GM12878 (cell line): ENCODE data around the gene SSTR4.
A peak's percentile ranks its signal among the peaks of the same experiment; 100 is the strongest.

Source experiments
- ASH2L ChIP-seq: fragments of 300-600, 200-600 bp; sonication (generic); IDR thresholded peaks from 2 replicates; pipeline ENCODE4 v1.6.1; 2017; ENCODE audit warnings: low read depth, mild to moderate bottlenecking, borderline replicate concordance
- CREB1 ChIP-seq: IDR thresholded peaks from 2 replicates; pipeline ENCODE4 v1.6.1; 2012; ENCODE audit warnings: low read depth, mild to moderate bottlenecking, inconsistent platforms
- JUND ChIP-seq: IDR thresholded peaks from 2 replicates; pipeline ENCODE4 v1.6.1; 2012; ENCODE audit warnings: low read depth, mild to moderate bottlenecking, low read length, improper control_type of control experiment, moderate library complexity
- POLR2A ChIP-seq: IDR thresholded peaks from 2 replicates; pipeline ENCODE4 v1.6.1; 2011; ENCODE audit warnings: low read depth, mild to moderate bottlenecking, low read length
- TARDBP ChIP-seq: IDR thresholded peaks from 2 replicates; pipeline ENCODE4 v1.6.1; 2016; ENCODE audit warnings: borderline replicate concordance
- TF ChIP-seq, protein P1 (sequence below), 3 experiments: IDR thresholded peaks in 2 of 3; conservative IDR thresholded peaks in 1 of 3; 2 replicates each; pipeline ENCODE4 v1.5.1; 2011; ENCODE audit warnings: low read depth in 3 of 3, low read length in 3 of 3, mild to moderate bottlenecking in 3 of 3, control low read depth in 2 of 3, moderate library complexity in 2 of 3, inconsistent platforms in 1 of 3, mixed read lengths in 1 of 3; ENCODE audit not compliant: control insufficient read depth in 2 of 3, insufficient read depth in 1 of 3; ENCODE audit errors: extremely low read depth in 1 of 3

DNA sequence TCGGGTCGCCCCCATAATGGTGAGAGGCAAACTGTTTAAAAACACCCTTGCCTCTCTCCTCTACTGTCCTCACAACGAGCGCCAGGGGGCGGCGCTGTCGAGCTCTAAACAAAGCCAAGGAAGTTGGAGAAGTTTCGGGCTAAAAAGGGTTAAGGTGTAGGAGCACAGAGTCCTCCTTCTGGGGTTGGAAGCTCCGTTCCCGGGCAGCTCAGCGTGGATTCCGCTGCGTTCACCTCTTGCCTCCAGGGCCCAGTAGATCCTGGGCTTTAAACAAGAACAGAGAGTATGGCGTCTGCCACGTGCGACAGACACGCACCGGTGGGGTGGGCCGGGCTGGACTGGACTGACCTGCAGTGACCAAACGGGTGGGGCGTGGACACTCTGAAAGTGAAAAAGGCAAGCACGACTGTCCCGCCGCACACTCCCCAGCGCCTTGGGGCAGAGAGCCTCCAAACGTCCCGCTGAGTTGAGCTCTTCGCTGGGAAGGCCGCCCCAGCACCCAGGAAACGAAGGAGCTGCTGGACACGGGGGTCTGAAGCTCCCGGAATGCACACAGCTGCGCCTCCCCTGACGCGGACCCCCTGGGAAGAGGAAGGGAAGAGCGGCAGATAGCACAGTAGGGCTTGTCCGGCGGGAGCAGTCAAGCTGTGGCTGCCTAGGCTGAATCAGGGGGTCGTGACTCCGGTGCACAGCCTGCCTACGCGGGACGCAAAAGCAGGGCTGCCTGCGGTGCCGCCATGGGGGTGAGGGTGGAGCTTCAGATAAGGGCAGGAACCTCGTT, 15.9 kb downstream of the SSTR4 start:
- TF ChIP-seq JUND, result no peak
- TF ChIP-seq, protein P1, sequence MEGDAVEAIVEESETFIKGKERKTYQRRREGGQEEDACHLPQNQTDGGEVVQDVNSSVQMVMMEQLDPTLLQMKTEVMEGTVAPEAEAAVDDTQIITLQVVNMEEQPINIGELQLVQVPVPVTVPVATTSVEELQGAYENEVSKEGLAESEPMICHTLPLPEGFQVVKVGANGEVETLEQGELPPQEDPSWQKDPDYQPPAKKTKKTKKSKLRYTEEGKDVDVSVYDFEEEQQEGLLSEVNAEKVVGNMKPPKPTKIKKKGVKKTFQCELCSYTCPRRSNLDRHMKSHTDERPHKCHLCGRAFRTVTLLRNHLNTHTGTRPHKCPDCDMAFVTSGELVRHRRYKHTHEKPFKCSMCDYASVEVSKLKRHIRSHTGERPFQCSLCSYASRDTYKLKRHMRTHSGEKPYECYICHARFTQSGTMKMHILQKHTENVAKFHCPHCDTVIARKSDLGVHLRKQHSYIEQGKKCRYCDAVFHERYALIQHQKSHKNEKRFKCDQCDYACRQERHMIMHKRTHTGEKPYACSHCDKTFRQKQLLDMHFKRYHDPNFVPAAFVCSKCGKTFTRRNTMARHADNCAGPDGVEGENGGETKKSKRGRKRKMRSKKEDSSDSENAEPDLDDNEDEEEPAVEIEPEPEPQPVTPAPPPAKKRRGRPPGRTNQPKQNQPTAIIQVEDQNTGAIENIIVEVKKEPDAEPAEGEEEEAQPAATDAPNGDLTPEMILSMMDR (IDR thresholded peaks at IDR 0.05 in 2 of 3, conservative IDR thresholded peaks at IDR 0.05 in 1 of 3; ENCODE audit: control insufficient read depth in 2 of 3, extremely low read depth in 1 of 3, insufficient read depth in 1 of 3, low read depth in 3 of 3, low read length in 3 of 3), result peak; percentile 42 to 54 (median 49); a peak in 4 of 6 replicates
- no peak for TF ChIP-seq CREB1
- TF ChIP-seq ASH2L, result no peak
- no peak for TF ChIP-seq POLR2A
- no peak for TF ChIP-seq TARDBP
